K562 (cell line): ENCODE data around the gene OR2W3. TPM values are rescaled to one million over a fixed set of nuclear protein-coding genes. Genes with fewer than 3 reads are reported as not detected.

Experiments used
- ATAC-seq: fragments of 200-7000 bp; cut with Tn5 transposase; 3 replicates; pipeline ENCODE4 v1.9.1; 2020; ENCODE audit warnings: moderate library complexity
- BruUV-seq: library from RNA; stranded (reverse); fragments of 400-500 nt; replicated peaks from 2 replicates; lab custom pipeline; 2021; lab: Mats Ljungman, UMichigan
- CTCF ChIA-PET: fragments of 300-600 bp; formaldehyde crosslinking; extraction: SDS; loops from one replicate; lab custom pipeline; 2021; ENCODE audit warnings: low intra/inter-chr PET ratio; lab: Yijun Ruan, JAX
- POLR2A ChIA-PET: fragments of 300-600, 350-650 bp; sonication (Branson Sonifier 250); formaldehyde crosslinking; extraction: SDS; loops from one replicate; lab custom pipeline; 2021; ENCODE audit warnings: antibody characterized with exemption, inconsistent platforms; lab: Yijun Ruan, JAX
- DNase-seq, 4 experiments: peaks; one replicate each; pipeline versions ENCODE4 v3.0.0 to v3.0.0-alpha.2; 2011 to 2018; ENCODE audit warnings: low spot score in 3 of 4, mixed read lengths in 3 of 4; ENCODE audit errors: extremely low read depth in 1 of 4
- FAIRE-seq: peaks from 2 replicates; lab custom pipeline; 2011; peaks lifted over from hg19 to GRCh38; lab: Jason Lieb, UNC
- H2AFZ ChIP-seq: 2 replicates; pipeline ENCODE4 v1.6.0; 2011; ENCODE audit warnings: low read depth, low read length, control low read depth, inconsistent platforms
- H3K27ac ChIP-seq: fragments of 200-600 bp; 3 replicates; pipeline ENCODE4 v1.8.0; 2011; ENCODE audit warnings: low read depth, mild to moderate bottlenecking, control low read depth, inconsistent platforms, low read length, moderate library complexity, mixed read lengths; ENCODE audit errors: extremely low read depth
- H3K27me3 ChIP-seq, 2 experiments: fragments of 300-600 bp in 1 of 2; 2 replicates in 1 of 2; 3 replicates in 1 of 2; pipeline versions ENCODE4 v1.6.0 to v1.8.0; 2011; ENCODE audit warnings: inconsistent platforms in 2 of 2, low read length in 2 of 2, mild to moderate bottlenecking in 1 of 2, mixed read lengths in 1 of 2, moderate library complexity in 1 of 2; ENCODE audit not compliant: control insufficient read depth in 2 of 2, insufficient read depth in 2 of 2
- H3K36me3 ChIP-seq: fragments of 300-600 bp; 3 replicates; pipeline ENCODE4 v1.8.0; 2011; ENCODE audit warnings: mild to moderate bottlenecking, low read length, inconsistent platforms; ENCODE audit not compliant: control insufficient read depth, insufficient read depth
- H3K4me1 ChIP-seq, 2 experiments: fragments of 200-600 bp in 1 of 2; replicated peaks in 1 of 2; 2 replicates in 1 of 2; 3 replicates in 1 of 2; pipeline versions ENCODE4 v1.5.1 to v1.8.0; 2011; ENCODE audit warnings: inconsistent platforms in 2 of 2, low read length in 2 of 2, mild to moderate bottlenecking in 1 of 2, mixed read lengths in 1 of 2, moderate library complexity in 1 of 2; ENCODE audit not compliant: control insufficient read depth in 2 of 2, insufficient read depth in 2 of 2
- H3K4me2 ChIP-seq: 2 replicates; pipeline ENCODE4 v1.6.1; 2011; ENCODE audit warnings: low read length, control low read depth, inconsistent platforms, mixed read lengths; ENCODE audit not compliant: insufficient read depth
- H3K4me3 ChIP-seq: fragments of 200-600 bp; sonication (generic), shearing (Covaris generic); 2 replicates; pipeline ENCODE4 v1.5.1; 2016; ENCODE audit warnings: control low read depth, inconsistent platforms
- H3K79me2 ChIP-seq: fragments of 200-600 bp; 3 replicates; pipeline ENCODE4 v1.8.0; 2011; ENCODE audit warnings: low read length, inconsistent platforms; ENCODE audit not compliant: control insufficient read depth, insufficient read depth
- H3K9ac ChIP-seq, 2 experiments: 2 replicates each; pipeline versions ENCODE4 v1.6.0 to v1.6.1; 2011; ENCODE audit warnings: low read depth in 2 of 2, low read length in 2 of 2, control low read depth in 1 of 2, inconsistent platforms in 1 of 2, mild to moderate bottlenecking in 1 of 2, mixed read lengths in 1 of 2; ENCODE audit not compliant: insufficient read depth in 1 of 2
- H3K9me1 ChIP-seq: one replicate; pipeline ENCODE4 v1.6.0; 2011; ENCODE audit warnings: inconsistent platforms, mild to moderate bottlenecking, low read length, moderate library complexity; ENCODE audit not compliant: control insufficient read depth, insufficient read depth
- H3K9me3 ChIP-seq: replicated peaks from 2 replicates; pipeline ENCODE4 v1.5.1; 2011; ENCODE audit warnings: low read depth, low read length, inconsistent platforms; ENCODE audit not compliant: control insufficient read depth, insufficient read depth
- H4K20me1 ChIP-seq: replicated peaks from 2 replicates; pipeline ENCODE4 v1.6.1; 2011; ENCODE audit warnings: low read length, inconsistent platforms, mixed read lengths; ENCODE audit not compliant: control insufficient read depth, insufficient read depth
- ARID1B ChIP-seq: fragments of 450-650 bp; IDR thresholded peaks from 2 replicates; pipeline ENCODE4 v1.6.1; 2016; ENCODE audit warnings: antibody characterized with exemption, mild to moderate bottlenecking, inconsistent platforms
- ATF3 ChIP-seq, 2 experiments: fragments of 450-650 bp in 1 of 2; sonication (generic) in 1 of 2; formaldehyde crosslinking in 1 of 2; IDR thresholded peaks in 1 of 2; conservative IDR thresholded peaks in 1 of 2; 2 replicates each; pipeline versions ENCODE4 v1.6.1 to v1.8.1; 2016 to 2023; ENCODE audit warnings: mild to moderate bottlenecking in 2 of 2, moderate library complexity in 2 of 2, inconsistent platforms in 1 of 2, missing genetic modification reagents in 1 of 2
- BCLAF1 ChIP-seq, 2 experiments: fragments of 450-650 bp in 1 of 2; IDR thresholded peaks; 2 replicates each; pipeline ENCODE4 v1.6.1; 2011 to 2017; ENCODE audit warnings: low read depth in 2 of 2, antibody characterized with exemption in 1 of 2, borderline replicate concordance in 1 of 2, low read length in 1 of 2, mild to moderate bottlenecking in 1 of 2, mixed read lengths in 1 of 2; ENCODE audit not compliant: control insufficient read depth in 1 of 2
- DMBX1 ChIP-seq: fragments of 250-450 bp; sonication (Bioruptor Pico); IDR thresholded peaks from 2 replicates; pipeline ENCODE4 v1.8.0; 2022; ENCODE audit warnings: inconsistent platforms, mild to moderate bottlenecking, moderate library complexity, borderline replicate concordance
- FOSL1 ChIP-seq: fragments of 200-800 bp; sonication (Bioruptor generic); conservative IDR thresholded peaks from 2 replicates; pipeline ENCODE4 v1.6.1; 2016; ENCODE audit warnings: missing genetic modification characterization, missing compliant biosample characterization
- MAFG ChIP-seq: fragments of 450-650 bp; conservative IDR thresholded peaks from 2 replicates; pipeline ENCODE4 v1.6.1; 2016; ENCODE audit warnings: missing genetic modification characterization, missing compliant biosample characterization
- MNT ChIP-seq, 2 experiments: fragments of 450-650 bp; conservative IDR thresholded peaks; 2 replicates each; pipeline ENCODE4 v1.6.1; 2017; ENCODE audit warnings: mild to moderate bottlenecking in 2 of 2, moderate library complexity in 2 of 2
- RBBP5 ChIP-seq: fragments of 200-600 bp; sonication (generic); IDR thresholded peaks from 2 replicates; pipeline ENCODE4 v1.6.1; 2012; ENCODE audit warnings: borderline replicate concordance, mild to moderate bottlenecking, low read length, control low read depth, inconsistent platforms; ENCODE audit not compliant: insufficient read depth, poor library complexity, severe bottlenecking
- TCF7 ChIP-seq: sonication (generic); IDR thresholded peaks from 2 replicates; pipeline ENCODE4 v1.6.1; 2016; ENCODE audit warnings: antibody characterized with exemption, borderline replicate concordance
- U2AF1 ChIP-seq: fragments of 200-400 bp; formaldehyde crosslinking; optimal IDR thresholded peaks from 2 replicates; pipeline ENCODE3; 2017; ENCODE audit warnings: mild to moderate bottlenecking, low read depth, low read length, moderate library complexity
- U2AF2 ChIP-seq: fragments of 200-400 bp; formaldehyde crosslinking; optimal IDR thresholded peaks from 2 replicates; pipeline ENCODE3; 2017; ENCODE audit warnings: low read depth, mild to moderate bottlenecking, low read length
- ZBTB9 ChIP-seq: fragments of 450-650 bp; formaldehyde crosslinking; IDR thresholded peaks from 2 replicates; pipeline ENCODE4 v1.4.0; 2020; ENCODE audit warnings: mild to moderate bottlenecking, moderate library complexity
- WGBS: fragments of 100-300 bp; shearing (Covaris generic); methylation state at CpG from one replicate; pipeline ENCODE4 v1.1.6; 2016; ENCODE audit warnings: low coverage, mixed read lengths; ENCODE audit not compliant: insufficient coverage; ENCODE audit errors: missing lambda C conversion rate; 5-methylcytosine and 5-hydroxymethylcytosine counted together
- in situ Hi-C: fragments of 300-500 bp; cut with MboI; formaldehyde crosslinking; loops from 4 replicates; pipeline ENCODE4 v1.15.0; 2018; ENCODE audit warnings: inconsistent platforms, mixed read lengths
- intact Hi-C: fragments of 100-400 bp; cut with micrococcal nuclease; formaldehyde crosslinking; loops from 2 replicates; pipeline ENCODE4 v1.14.2; 2022
- polyA plus RNA-seq, 8 experiments: library from polyadenylated mRNA; depleted of rRNA in 4 of 8; stranded (reverse) in 5 of 8; unstranded in 3 of 8; fragments of >200 nt; fragmentation: Nextera tagmentation in 2 of 8; fragmentation: Illumina TruSeq in 1 of 8; extraction: Ambion mirVana in 2 of 8; extraction: Trizol in 1 of 8; gene quantifications; 2 replicates each; pipeline versions ENCODE4 v1.2.1 to v1.2.3, GENCODE V29; 2011 to 2014; ENCODE audit warnings: inconsistent platforms in 1 of 8, missing spikeins in 1 of 8
- total RNA-seq, 7 experiments: library from RNA; depleted of rRNA in 6 of 7; stranded (reverse); fragments of >200 nt in 6 of 7; fragmentation: Illumina TruSeq in 2 of 7; extraction: Trizol in 2 of 7; gene quantifications; 2 replicates each; pipeline versions ENCODE4 v1.2.1 to v1.2.3, GENCODE V29; 2011 to 2021; ENCODE audit warnings: low replicate concordance in 1 of 7

OR2W3 gene
- total and polyA plus RNA-seq, 9 of the 15 experiments (the other 6 are each of a cell fraction or from before 2014, with no cell fraction given) = 0.67 to 7.6 (median 3.7) TPM

GRCh38 chr1:247906504-247907047 lies 11.2 kb downstream of the OR2W3 start:
- Histone ChIP-seq H3K9ac (0 out of 4 replicates have a peak overlapping the region, but pooled peaks of 1 of the 2 experiments have one; percentile 2), H3K27ac (peak overlapping the region; percentile 47; the same call in 1 of the 3 replicates), H3K9me3 (peaks cover 5% of the 10 kb centered on the region), H3K4me1 (peaks cover 0 to 13% of the 10 kb centered on the region in 2 experiments; a peak in 3 of 5 replicates), H4K20me1 (no peaks in the 10 kb centered on the region), H3K79me2 (no peaks in the 10 kb centered on the region), H3K36me3 (no peaks in the 10 kb centered on the region), H3K4me3 (0 out of 2 replicates have a peak overlapping the region, but pooled peaks have one; percentile 7), H3K27me3 (no peaks in the 10 kb centered on the region), H3K4me2 (peak overlapping the region; percentile 59), H2AFZ (peak overlapping the region; percentile 57), H3K9me1 (no peaks in the 10 kb centered on the region)
- ATAC-seq (peak; percentile 91), FAIRE-seq (peak; percentile 76), DNase-seq (peak in 2 of 4 experiments; percentile 67 to 69)
- in situ Hi-C loops (no loop called here), intact Hi-C loops (no loop called here)
- no TSS peak for BruUV-seq
- ChIA-PET POLR2A (interaction anchor here (0.8 to 1.6 kb wide), 5 partner anchors 10 to 49 kb away, joined by 3 to 8 read pairs (median 4); no protein-coding TSS in a partner anchor), CTCF (no interaction called here)
- 4% methylated on average over 7 of the region's 7 CpGs for WGBS
- TF ChIP-seq ARID1B = peak; percentile 72
- peak; percentile 29 for TF ChIP-seq RBBP5
- TF ChIP-seq U2AF2 = peak; percentile 91
- TF ChIP-seq ZBTB9 (CRISPR knock-in tag) = no peak
- peak; percentile 78 for TF ChIP-seq U2AF1
- TF ChIP-seq ATF3 (IDR thresholded peaks at IDR 0.05) = 0 out of 2 replicates have a peak, but pooled peaks have one; percentile 18
- TF ChIP-seq ATF3 (CRISPR knock-in tag; conservative IDR thresholded peaks at IDR 0.05) = no peak
- no peak for TF ChIP-seq TCF7
- no peak for TF ChIP-seq BCLAF1 (IDR thresholded peaks at IDR 0.05; ENCODE audit: borderline replicate concordance in 1 of 2, control insufficient read depth in 1 of 2, low read depth in 2 of 2, low read length in 1 of 2)
- TF ChIP-seq MNT (conservative IDR thresholded peaks at IDR 0.05) = peak in 1 of 2 experiments; percentile 34; a peak in 1 of 4 replicates
- peak; percentile 65 for TF ChIP-seq MAFG (tag)
- TF ChIP-seq DMBX1 = 0 out of 2 replicates have a peak, but pooled peaks have one; percentile 61
- peak; percentile 18 for TF ChIP-seq FOSL1 (tag)
